Nucleus accumbens (tissue), 56 donors: ENCODE measurements around the gene MAGEA3.
"Not testable (repeated sequence)": the region's sequence is repeated elsewhere in the genome, so short reads cannot be mapped to it uniquely, and the experiment has no call there.

ENCODE experiments used
- DNase-seq, 56 donors: peaks; one replicate each; lab custom pipeline; 2025; lab: John Stamatoyannopoulos, UW

Gene MAGEA3

GRCh38 chrX:152735860-152736511, 37.4 kb downstream of the MAGEA3 start:
- DNase-seq = no peak

GRCh38 chrX:152736528-152736927, 37.9 kb downstream of the MAGEA3 start:
- DNase-seq = not testable (repeated sequence)

DNA sequence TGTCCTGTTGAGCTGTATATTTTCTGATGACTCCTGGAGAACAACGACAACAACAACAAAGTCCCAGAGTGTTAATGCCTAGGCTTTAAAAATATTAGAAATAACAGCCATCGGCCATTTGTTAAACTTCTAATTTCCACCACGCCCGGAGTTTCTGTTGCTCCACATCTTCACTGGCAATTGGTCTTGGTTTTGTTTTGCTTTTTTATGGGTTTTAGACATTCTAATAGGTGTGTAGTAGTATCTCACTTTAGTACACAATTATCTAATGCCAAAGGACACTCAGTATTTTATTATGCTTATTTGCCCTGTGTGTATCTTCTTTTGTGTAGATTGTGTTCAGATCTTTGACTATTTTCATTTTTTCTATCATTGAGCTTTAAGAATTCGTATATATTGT, 40.0 kb downstream of the MAGEA3 start:
- no peak for DNase-seq
